Heart left ventricle (tissue), 16 donors: ENCODE results near the gene CDH23. TPM values are rescaled to one million over a fixed set of nuclear protein-coding genes. Genes with fewer than 3 reads are reported as not detected.
A peak's percentile ranks its signal among the peaks of the same experiment; 100 is the strongest.

Experiments
- ATAC-seq, 4 donors: fragments of 200-7000 bp; cut with Tn5 transposase; one replicate each; pipeline ENCODE4 v1.9.1; 2020 to 2022; ENCODE audit warnings: moderate library complexity in 4 of 4, mild to moderate bottlenecking in 3 of 4, moderate number of reproducible peaks in 1 of 4
- DNase-seq, 5 donors: peaks; one replicate each; pipeline ENCODE4 v3.0.0-alpha.2; 2020
- H3K27ac ChIP-seq, 12 donors: fragments of 200-600 bp; sonication (generic) in 4 of 12; one replicate each; pipeline versions ENCODE4 v1.5.0 to v1.8.0; 2016 to 2022; ENCODE audit warnings: mild to moderate bottlenecking in 2 of 12
- H3K27me3 ChIP-seq, 9 donors: fragments of 200-600 bp; sonication (generic) in 2 of 9; one replicate each; pipeline versions ENCODE4 v1.5.1 to v1.8.0; 2016 to 2022; ENCODE audit warnings: mild to moderate bottlenecking in 3 of 9
- H3K36me3 ChIP-seq, 9 donors: fragments of 200-600 bp; sonication (generic) in 2 of 9; one replicate each; pipeline versions ENCODE4 v1.5.0 to v1.8.0; 2018 to 2022; ENCODE audit warnings: mild to moderate bottlenecking in 2 of 9
- H3K4me1 ChIP-seq, 12 donors: fragments of 200-600 bp; sonication (generic) in 4 of 12; one replicate each; pipeline versions ENCODE4 v1.5.0 to v1.8.0; 2016 to 2022; ENCODE audit warnings: mild to moderate bottlenecking in 3 of 12
- H3K4me3 ChIP-seq, 12 donors: fragments of 200-600 bp; sonication (generic) in 4 of 12; one replicate each; pipeline versions ENCODE4 v1.5.0 to v1.8.0; 2017 to 2022; ENCODE audit warnings: mild to moderate bottlenecking in 9 of 12, moderate library complexity in 4 of 12
- H3K9me3 ChIP-seq, 12 donors: fragments of 200-600 bp; sonication (generic) in 4 of 12; one replicate each; pipeline versions ENCODE4 v1.5.0 to v1.8.0; 2016 to 2022; ENCODE audit warnings: mild to moderate bottlenecking in 1 of 12
- CTCF ChIP-seq, 12 donors: fragments of 200-600 bp; sonication (generic) in 4 of 12; IDR thresholded peaks; one replicate each; pipeline versions ENCODE4 v1.5.0 to v1.8.0; 2018 to 2022; ENCODE audit warnings: antibody characterized with exemption in 12 of 12, mild to moderate bottlenecking in 5 of 12
- POLR2A ChIP-seq, 2 donors: fragments of 450-650 bp; IDR thresholded peaks; one replicate each; pipeline ENCODE4 v1.6.1; 2017; ENCODE audit warnings: antibody characterized with exemption in 2 of 2, mild to moderate bottlenecking in 2 of 2, moderate library complexity in 2 of 2
- WGBS, 4 donors: extraction: QIAGEN DNeasy Blood & Tissue Kit in 2 of 4; methylation state at CpG; one replicate each; pipeline versions ENCODE4 v1.1.5 to v1.1.7; 2013 to 2018; 5-methylcytosine and 5-hydroxymethylcytosine counted together
- intact Hi-C, 10 donors: fragments of 100-400 bp; cut with DNase I; formaldehyde crosslinking; loops; one replicate each; pipeline versions ENCODE4 v1.11.1 to v1.14.2; 2022
- polyA plus RNA-seq, 2 donors: library from polyadenylated mRNA; stranded (reverse); fragments of 200-250 nt; gene quantifications; one replicate each; pipeline ENCODE4 v1.2.3, GENCODE V29; 2013
- total RNA-seq, 9 donors: library from RNA; depleted of rRNA in 2 of 9; stranded (reverse); fragments of >200 nt in 2 of 9; fragmentation: NEBNext Ultra II Directional in 3 of 9; extraction: Animal tissue kit (Norgen Biotek cat#: 25700) in 3 of 9; gene quantifications; one replicate each; pipeline versions ENCODE4 v1.1.0 to v1.2.4, GENCODE V29; 2016 to 2023
- donor health status: ischemic (EF 13 %, LVEDD 7.1; RV severe dilation, severe dysfunction).
- donor health status: healthy with polysubstance abuse.
- donor health status: DM: no; HTN: yes; CAD: no.
- donor health status: DM: no; HTN: no; CAD: no.
- donor health status: ischemic (EF 25% LVEDD 6.9; RV normal size, moderate dysfunction).
- donor health status: ischemic (EF 25% LVEDD 5.7; RV mildly dilated, moderate dysfunction).
- donor health status: healthy.
- donor health status: DM: yes; HTN: yes; CAD: no.
- donor health status: ischemic (EF 35%, LVEDD 5.7; RV mildly dilated, moderate dysfunction).
- donor health status: nonischemic (EF 11% LVEDD 7.7; RV severe dilation, severe dysfunction).
- donor health status: DM: yes; HTN: yes; CAD: no.
- donor health status: PGD.
- donor health status: ischemic (EF 29% LVEDD 5.4; RV normal size, mild dysfunction).
- donor health status: nonischemic (EF 23%, LVEDD 6.1; RV moderate dilation, normal function).

CDH23 gene
- total and polyA plus RNA-seq, 11 donors, result 1.2 to 8.6 (median 3.9) TPM

GRCh38 chr10:71806704-71807556, 410.2 kb downstream of the CDH23 start:
- intact Hi-C loops, result loop anchor here in 1 of 10 donors (10.0 kb wide), 1 partner anchor 412 kb away; the partner anchor contains the start of gene CDH23
- H3K4me3 ChIP-seq, result no peak overlapping the region
- no peak for TF ChIP-seq CTCF (IDR thresholded peaks at IDR 0.05)
- TF ChIP-seq POLR2A (IDR thresholded peaks at IDR 0.05), result no peak
- H3K27ac ChIP-seq, result no peak overlapping the region
- H3K9me3 ChIP-seq, result no peaks in the 10 kb centered on the region
- H3K36me3 ChIP-seq, result no peaks in the 10 kb centered on the region
- peaks cover 0 to 10% (median 0%) of the 10 kb centered on the region in 9 donors for H3K27me3 ChIP-seq
- peaks cover 0 to 28% (median 0%) of the 10 kb centered on the region in 12 donors for H3K4me1 ChIP-seq
- WGBS, 4 donors, result 86 to 94% (median 91%) methylated on average over 23 of the region's 23 CpGs
- ATAC-seq (no peak), DNase-seq (peak in 1 of 5 donors; percentile 22)

GRCh38 chr10:71807557-71808510, 411.1 kb downstream of the CDH23 start:
- Histone ChIP-seq H3K9me3 (no peaks in the 10 kb centered on the region), H3K4me1 (peaks cover 0 to 31% (median 2%) of the 10 kb centered on the region in 12 donors), H3K27me3 (peaks cover 0 to 10% (median 0%) of the 10 kb centered on the region in 9 donors), H3K4me3 (no peak overlapping the region), H3K36me3 (no peaks in the 10 kb centered on the region), H3K27ac (no peak overlapping the region)
- WGBS, 4 donors, result 92 to 93% (median 93%) methylated on average over 16 to 21 of the region's 21 CpGs
- intact Hi-C loops, result loop anchor here in 1 of 10 donors (10.0 kb wide), 1 partner anchor 413 kb away; the partner anchor contains the start of gene CDH23
- TF ChIP-seq POLR2A (IDR thresholded peaks at IDR 0.05) (no peak), CTCF (IDR thresholded peaks at IDR 0.05) (no peak)
- no peak for ATAC-seq
- DNase-seq, result peak in 1 of 5 donors; percentile 41

GRCh38 chr10:71809628-71810027, 412.9 kb downstream of the CDH23 start:
- no peak for TF ChIP-seq CTCF (IDR thresholded peaks at IDR 0.05)
- no peak for TF ChIP-seq POLR2A (IDR thresholded peaks at IDR 0.05)
- DNase-seq, result peak in 1 of 5 donors; percentile 41
- no peaks in the 10 kb centered on the region for H3K9me3 ChIP-seq

More at GRCh38 chr10:71809628-71810027, 412.9 kb downstream of the CDH23 start:
- WGBS, 4 donors, result 84 to 91% (median 90%) methylated on average over 24 to 25 of the region's 25 CpGs
- Histone ChIP-seq H3K4me3 (no peak overlapping the region), H3K36me3 (peaks cover 0 to 3% (median 0%) of the 10 kb centered on the region in 9 donors), H3K27me3 (peaks cover 0 to 10% (median 0%) of the 10 kb centered on the region in 9 donors), H3K4me1 (peaks cover 0 to 26% (median 5%) of the 10 kb centered on the region in 12 donors), H3K27ac (no peak overlapping the region)
- intact Hi-C loops, result loop anchor here in 9 of 10 donors (5.0 to 10.0 kb wide), 11 partner anchors 102 to 497 kb away; partner anchors contain the start of genes SLC29A3 (in 4 of the 9) and CDH23 (in 3 of the 9)
- no peak for ATAC-seq
